HUES48 (cell line): Measurements from ENCODE around the gene IARS2.
"Not testable (repeated sequence)": the region's sequence is repeated elsewhere in the genome, so short reads cannot be mapped to it uniquely, and the experiment has no call there.

Experiments
- H3K27ac ChIP-seq: one replicate; pipeline ENCODE4 v1.7.0; 2013; ENCODE audit warnings: low read depth, low read length, inconsistent platforms
- H3K27me3 ChIP-seq: 2 replicates; pipeline ENCODE4 v1.6.1; 2013; ENCODE audit warnings: mild to moderate bottlenecking, low read length; ENCODE audit not compliant: control insufficient read depth, insufficient read depth
- H3K36me3 ChIP-seq: 2 replicates; pipeline ENCODE4 v1.6.1; 2013; ENCODE audit warnings: low read length; ENCODE audit not compliant: control insufficient read depth, insufficient read depth
- H3K4me1 ChIP-seq: 2 replicates; pipeline ENCODE4 v1.6.1; 2013; ENCODE audit warnings: mild to moderate bottlenecking, low read length; ENCODE audit not compliant: control insufficient read depth, insufficient read depth
- H3K4me3 ChIP-seq: 2 replicates; pipeline ENCODE4 v1.5.1; 2013; ENCODE audit warnings: mild to moderate bottlenecking, low read depth, low read length
- H3K9ac ChIP-seq: 2 replicates; pipeline ENCODE4 v1.6.1; 2013; ENCODE audit warnings: mild to moderate bottlenecking, low read depth, low read length, moderate library complexity
- H3K9me3 ChIP-seq: 2 replicates; pipeline ENCODE4 v1.6.1; 2013; ENCODE audit warnings: low read length; ENCODE audit not compliant: control insufficient read depth, insufficient read depth

IARS2 gene

GRCh38 chr1:220149742-220150141 is 55.8 kb downstream of the IARS2 start:
- Histone ChIP-seq H3K9ac (no peak overlapping the region), H3K9me3 (no peaks in the 10 kb centered on the region), H3K4me3 (no peak overlapping the region), H3K36me3 (peaks cover 75% of the 10 kb centered on the region), H3K4me1 (no peaks in the 10 kb centered on the region), H3K27ac (no peak overlapping the region), H3K27me3 (no peaks in the 10 kb centered on the region)

- H3K36me3 ChIP-seq: peaks cover 79% of the 10 kb centered on the region
- no peak overlapping the region for H3K27ac ChIP-seq
- H3K4me3 ChIP-seq: no peak overlapping the region
- H3K9me3 ChIP-seq: no peaks in the 10 kb centered on the region
- H3K27me3 ChIP-seq: no peaks in the 10 kb centered on the region
- no peak overlapping the region for H3K9ac ChIP-seq
- no peaks in the 10 kb centered on the region for H3K4me1 ChIP-seq
Observed at GRCh38 chr1:220151454-220151853, 57.5 kb downstream of the IARS2 start.

GRCh38 chr1:220153147-220153546 is 59.2 kb downstream of the IARS2 start:
- Histone ChIP-seq H3K9me3 (no peaks in the 10 kb centered on the region), H3K27ac (no peak overlapping the region), H3K27me3 (no peaks in the 10 kb centered on the region), H3K4me1 (no peaks in the 10 kb centered on the region), H3K9ac (no peak overlapping the region), H3K4me3 (no peak overlapping the region), H3K36me3 (peaks cover 88% of the 10 kb centered on the region)

GRCh38 chr1:220156620-220157146 is 62.8 kb downstream of the IARS2 start:
- Histone ChIP-seq H3K9me3 (no peaks in the 10 kb centered on the region), H3K9ac (no peak overlapping the region), H3K27ac (no peak overlapping the region), H3K4me3 (no peak overlapping the region), H3K27me3 (no peaks in the 10 kb centered on the region), H3K36me3 (peaks cover 88% of the 10 kb centered on the region), H3K4me1 (no peaks in the 10 kb centered on the region)

GRCh38 chr1:220157738-220158137 is 63.8 kb downstream of the IARS2 start:
- Histone ChIP-seq H3K9me3 (no peaks in the 10 kb centered on the region), H3K4me3 (no peak overlapping the region), H3K9ac (no peak overlapping the region), H3K36me3 (peaks cover 90% of the 10 kb centered on the region), H3K27me3 (no peaks in the 10 kb centered on the region), H3K27ac (no peak overlapping the region), H3K4me1 (no peaks in the 10 kb centered on the region)

- not testable (repeated sequence) for H3K9ac ChIP-seq, H3K9me3 ChIP-seq, H3K4me3 ChIP-seq, H3K4me1 ChIP-seq, H3K27ac ChIP-seq, H3K27me3 ChIP-seq
- H3K36me3 ChIP-seq: peaks cover 87% of the 10 kb centered on the region
Observed at GRCh38 chr1:220158530-220158929, 64.6 kb downstream of the IARS2 start.

- Histone ChIP-seq H3K27ac (no peak overlapping the region), H3K4me1 (no peaks in the 10 kb centered on the region), H3K9ac (no peak overlapping the region), H3K27me3 (no peaks in the 10 kb centered on the region), H3K4me3 (no peak overlapping the region), H3K9me3 (no peaks in the 10 kb centered on the region), H3K36me3 (peaks cover 85% of the 10 kb centered on the region)
Observed at GRCh38 chr1:220159041-220159440, 65.1 kb downstream of the IARS2 start.

DNA sequence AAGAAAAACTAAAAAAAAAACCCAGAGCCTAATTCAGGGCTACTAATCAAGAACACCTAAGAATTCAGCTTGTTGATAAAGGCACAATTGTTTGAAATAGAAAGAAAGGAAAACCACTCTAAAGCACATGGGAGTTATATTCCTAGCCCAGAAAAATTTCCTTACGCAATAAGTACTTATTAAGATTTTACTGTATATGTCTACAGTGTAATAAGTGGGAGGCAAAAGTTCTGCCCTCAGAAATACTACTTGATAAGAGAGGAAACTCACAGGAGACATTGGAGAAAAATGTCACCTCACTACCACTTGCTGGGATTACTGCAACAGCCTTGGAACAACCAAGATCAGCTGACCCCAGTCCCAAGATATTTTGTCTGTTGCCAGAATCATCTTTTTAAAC is 66.1 kb downstream of the IARS2 start:
- Histone ChIP-seq H3K9me3 (no peaks in the 10 kb centered on the region), H3K9ac (no peak overlapping the region), H3K4me3 (no peak overlapping the region), H3K27ac (no peak overlapping the region), H3K36me3 (peaks cover 87% of the 10 kb centered on the region), H3K4me1 (no peaks in the 10 kb centered on the region), H3K27me3 (no peaks in the 10 kb centered on the region)

- Histone ChIP-seq H3K27me3 (no peaks in the 10 kb centered on the region), H3K36me3 (peaks cover 86% of the 10 kb centered on the region), H3K4me3 (no peak overlapping the region), H3K9ac (no peak overlapping the region), H3K27ac (no peak overlapping the region), H3K9me3 (no peaks in the 10 kb centered on the region), H3K4me1 (no peaks in the 10 kb centered on the region)
Observed at GRCh38 chr1:220164116-220164515, 70.2 kb downstream of the IARS2 start.

GRCh38 chr1:220164517-220164916 is 70.6 kb downstream of the IARS2 start:
- Histone ChIP-seq H3K4me3 (no peak overlapping the region), H3K27me3 (no peaks in the 10 kb centered on the region), H3K36me3 (peaks cover 86% of the 10 kb centered on the region), H3K4me1 (no peaks in the 10 kb centered on the region), H3K9me3 (no peaks in the 10 kb centered on the region), H3K9ac (no peak overlapping the region), H3K27ac (no peak overlapping the region)

- Histone ChIP-seq H3K9ac (no peak overlapping the region), H3K4me1 (no peaks in the 10 kb centered on the region), H3K27ac (no peak overlapping the region), H3K27me3 (no peaks in the 10 kb centered on the region), H3K4me3 (no peak overlapping the region), H3K9me3 (no peaks in the 10 kb centered on the region), H3K36me3 (peaks cover 85% of the 10 kb centered on the region)
Observed at GRCh38 chr1:220166853-220167252, 72.9 kb downstream of the IARS2 start.

DNA sequence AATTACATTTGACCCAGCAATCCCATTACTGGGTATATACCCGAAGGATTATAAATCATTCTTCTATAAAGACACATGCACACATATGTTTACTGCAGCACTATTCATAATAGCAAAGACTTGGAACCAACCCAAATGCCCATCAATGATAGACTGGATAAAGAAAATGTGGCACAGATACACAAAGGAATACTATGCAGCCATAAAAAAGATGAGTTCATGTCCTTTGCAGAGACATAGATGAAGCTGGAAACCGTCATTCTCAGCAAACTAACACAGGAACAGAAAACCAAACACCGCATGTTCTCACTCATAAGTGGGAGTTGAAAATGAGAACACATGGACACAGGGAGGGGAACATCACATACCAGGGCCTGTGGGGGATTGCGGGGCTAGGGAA is 76.0 kb downstream of the IARS2 start:
- not testable (repeated sequence) for H3K4me1 ChIP-seq, H3K27me3 ChIP-seq, H3K9ac ChIP-seq, H3K9me3 ChIP-seq, H3K4me3 ChIP-seq, H3K27ac ChIP-seq
- H3K36me3 ChIP-seq: peaks cover 84% of the 10 kb centered on the region
